ENCODE measurements around the gene LRRC61. TPM values are rescaled to one million over a fixed set of nuclear protein-coding genes. Genes with fewer than 3 reads are reported as not detected.
A peak's percentile ranks its signal among the peaks of the same experiment; 100 is the strongest.

Gene LRRC61
- total and polyA plus RNA-seq, 2 experiments from 2014 or later = 34.7 to 75.2 TPM

DNA sequence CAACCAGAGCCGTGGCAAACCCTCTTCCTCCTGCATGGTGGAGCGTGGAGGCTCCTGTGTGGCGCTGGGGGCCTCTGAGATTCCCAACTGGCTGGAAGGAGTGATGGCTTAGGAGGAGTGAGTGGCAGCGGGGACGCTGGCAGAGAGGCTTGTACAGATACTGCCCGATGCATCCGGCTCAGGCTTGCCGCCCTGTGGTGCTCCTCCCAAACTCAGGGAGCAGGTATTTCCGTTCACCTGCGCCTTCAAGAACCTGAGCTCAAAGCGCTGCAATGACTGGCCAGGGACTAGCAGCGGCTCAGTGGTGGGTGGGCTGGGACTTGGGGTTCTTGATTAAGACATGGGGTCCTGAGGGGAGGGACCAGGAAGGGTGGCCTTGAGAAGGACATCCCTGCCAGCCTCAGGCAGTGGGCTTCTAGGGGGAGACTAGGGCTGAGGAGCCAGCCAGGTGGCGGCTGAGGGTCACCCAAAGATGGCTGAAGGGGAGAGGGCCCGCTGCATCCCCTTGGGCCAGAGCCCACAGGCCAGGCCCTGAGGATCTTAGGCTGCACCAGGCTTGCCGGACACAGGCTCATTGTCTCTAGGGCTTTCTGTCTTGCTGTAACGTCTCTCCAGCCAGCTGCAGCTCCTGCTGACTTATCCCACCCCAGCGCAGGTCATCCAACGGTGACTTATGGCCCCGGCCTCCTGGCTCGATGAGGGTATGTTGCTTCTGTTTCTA, 59.1 kb downstream of the LRRC61 start:
- Histone ChIP-seq H3F3A (replicated peaks; ENCODE audit: low read depth) (peaks cover 41% of the 10 kb centered on the region), H3K27me3 (ENCODE audit: insufficient read depth) (no peaks in the 10 kb centered on the region), H4K20me1 (replicated peaks; ENCODE audit: insufficient read depth) (no peaks in the 10 kb centered on the region; the same call in none of the 2 replicates), H3K27ac (ENCODE audit: low read depth) (peak overlapping the region; percentile 93; the same call in 1 of the 2 replicates), H3K9me2 (ENCODE audit: insufficient read depth) (no peaks in the 10 kb centered on the region), H2AFZ (no peak overlapping the region), H3K79me2 (replicated peaks; ENCODE audit: insufficient read depth) (peaks cover 63% of the 10 kb centered on the region), H3K4me2 (peak overlapping the region; percentile 77), H3K4me3 (no peak overlapping the region), H3K36me3 (ENCODE audit: insufficient read depth) (no peaks in the 10 kb centered on the region), H3K4me1 (ENCODE audit: insufficient read depth) (peaks cover 76% of the 10 kb centered on the region)
- H3K4me1 Mint-ChIP-seq = peaks cover 79% of the 10 kb centered on the region
- ATAC-seq (no peak), DNase-seq (ENCODE audit: low spot score) (no peak)
- H3K27ac Mint-ChIP-seq = peak overlapping the region; percentile 94
- no peaks in the 10 kb centered on the region for H3K9me3 Mint-ChIP-seq
- H3K4me3 Mint-ChIP-seq = peak overlapping the region; percentile 37; the same call in 1 of the 3 replicates
- no peak for TF ChIP-seq EZH2 (IDR thresholded peaks at IDR 0.05; ENCODE audit: low read depth, unreplicated experiment)
- TF ChIP-seq ZNF331 (CRISPR knock-in tag; IDR thresholded peaks at IDR 0.05; ENCODE audit: low read depth) = no peak
- TF ChIP-seq ZNF114 (CRISPR knock-in tag; IDR thresholded peaks at IDR 0.05) = no peak
- no peak for TF ChIP-seq JUNB (IDR thresholded peaks at IDR 0.05; ENCODE audit: unreplicated experiment)
- no peak for TF ChIP-seq CREB1 (CRISPR knock-in tag; IDR thresholded peaks at IDR 0.05; ENCODE audit: low read depth)
- no peak for TF ChIP-seq POLR2AphosphoS5 (IDR thresholded peaks at IDR 0.05; ENCODE audit: low read depth)
- TF ChIP-seq ZNF462 (CRISPR knock-in tag; IDR thresholded peaks at IDR 0.05) = no peak
- no peak for TF ChIP-seq STAT1 (IDR thresholded peaks at IDR 0.05; ENCODE audit: unreplicated experiment)
- TF ChIP-seq REST (IDR thresholded peaks at IDR 0.05; ENCODE audit: unreplicated experiment) = no peak
- TF ChIP-seq, protein P1, sequence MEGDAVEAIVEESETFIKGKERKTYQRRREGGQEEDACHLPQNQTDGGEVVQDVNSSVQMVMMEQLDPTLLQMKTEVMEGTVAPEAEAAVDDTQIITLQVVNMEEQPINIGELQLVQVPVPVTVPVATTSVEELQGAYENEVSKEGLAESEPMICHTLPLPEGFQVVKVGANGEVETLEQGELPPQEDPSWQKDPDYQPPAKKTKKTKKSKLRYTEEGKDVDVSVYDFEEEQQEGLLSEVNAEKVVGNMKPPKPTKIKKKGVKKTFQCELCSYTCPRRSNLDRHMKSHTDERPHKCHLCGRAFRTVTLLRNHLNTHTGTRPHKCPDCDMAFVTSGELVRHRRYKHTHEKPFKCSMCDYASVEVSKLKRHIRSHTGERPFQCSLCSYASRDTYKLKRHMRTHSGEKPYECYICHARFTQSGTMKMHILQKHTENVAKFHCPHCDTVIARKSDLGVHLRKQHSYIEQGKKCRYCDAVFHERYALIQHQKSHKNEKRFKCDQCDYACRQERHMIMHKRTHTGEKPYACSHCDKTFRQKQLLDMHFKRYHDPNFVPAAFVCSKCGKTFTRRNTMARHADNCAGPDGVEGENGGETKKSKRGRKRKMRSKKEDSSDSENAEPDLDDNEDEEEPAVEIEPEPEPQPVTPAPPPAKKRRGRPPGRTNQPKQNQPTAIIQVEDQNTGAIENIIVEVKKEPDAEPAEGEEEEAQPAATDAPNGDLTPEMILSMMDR (conservative IDR thresholded peaks at IDR 0.05; ENCODE audit: low read depth in 2 of 2) = no peak
- TF ChIP-seq EZH2phosphoT487 (IDR thresholded peaks at IDR 0.05; ENCODE audit: unreplicated experiment) = no peak
- TF ChIP-seq, protein P2, sequence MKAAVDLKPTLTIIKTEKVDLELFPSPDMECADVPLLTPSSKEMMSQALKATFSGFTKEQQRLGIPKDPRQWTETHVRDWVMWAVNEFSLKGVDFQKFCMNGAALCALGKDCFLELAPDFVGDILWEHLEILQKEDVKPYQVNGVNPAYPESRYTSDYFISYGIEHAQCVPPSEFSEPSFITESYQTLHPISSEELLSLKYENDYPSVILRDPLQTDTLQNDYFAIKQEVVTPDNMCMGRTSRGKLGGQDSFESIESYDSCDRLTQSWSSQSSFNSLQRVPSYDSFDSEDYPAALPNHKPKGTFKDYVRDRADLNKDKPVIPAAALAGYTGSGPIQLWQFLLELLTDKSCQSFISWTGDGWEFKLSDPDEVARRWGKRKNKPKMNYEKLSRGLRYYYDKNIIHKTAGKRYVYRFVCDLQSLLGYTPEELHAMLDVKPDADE (IDR thresholded peaks at IDR 0.05) = no peak
- no peak for TF ChIP-seq NANOG (IDR thresholded peaks at IDR 0.05; ENCODE audit: borderline replicate concordance)
- peaks cover 27% of the 10 kb centered on the region for H3K27me3 Mint-ChIP-seq (ENCODE audit: insufficient read depth, low read depth, poor library complexity)
- peaks cover 24% of the 10 kb centered on the region for H3K36me3 Mint-ChIP-seq (ENCODE audit: low read depth)
